Anterior cingulate cortex (tissue), 58 donors: ENCODE results near the gene CRACDL.

ENCODE experiments used
- DNase-seq, 58 donors: peaks; one replicate each; lab custom pipeline; 2025; lab: John Stamatoyannopoulos, UW

CRACDL gene

DNA sequence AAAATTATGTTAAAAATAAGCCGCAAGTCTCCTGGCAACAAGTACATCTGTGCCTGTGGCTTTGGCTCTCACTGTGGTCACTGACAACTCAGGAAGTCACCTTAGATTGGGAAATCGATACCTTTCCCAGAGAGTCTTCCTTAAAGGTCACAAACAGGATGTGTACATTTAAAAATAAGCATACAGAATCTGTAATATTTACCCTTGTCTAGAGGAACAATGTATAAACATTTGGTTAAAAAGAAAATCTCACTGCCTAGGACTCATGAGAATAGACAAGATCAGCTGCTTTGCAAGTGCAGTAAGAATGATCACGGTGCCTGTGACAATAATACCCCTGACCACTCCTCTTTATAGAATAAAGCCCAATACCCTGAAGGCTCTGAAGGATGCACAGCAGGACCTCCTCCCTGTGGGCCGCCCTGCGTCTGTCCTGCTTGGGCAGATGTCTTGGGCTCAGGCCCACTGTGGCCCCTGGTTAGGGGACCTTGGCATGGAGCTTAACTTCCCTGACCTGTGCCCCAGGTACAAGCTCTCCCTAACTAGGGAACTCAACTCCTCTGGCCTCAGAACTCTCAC lies 107.1 kb downstream of the CRACDL start:
- DNase-seq: no peak

GRCh38 chr2:98828369-98828744 lies 107.7 kb downstream of the CRACDL start:
- DNase-seq: no peak

GRCh38 chr2:98827625-98828368 lies 108.2 kb downstream of the CRACDL start:
- DNase-seq: no peak

DNA sequence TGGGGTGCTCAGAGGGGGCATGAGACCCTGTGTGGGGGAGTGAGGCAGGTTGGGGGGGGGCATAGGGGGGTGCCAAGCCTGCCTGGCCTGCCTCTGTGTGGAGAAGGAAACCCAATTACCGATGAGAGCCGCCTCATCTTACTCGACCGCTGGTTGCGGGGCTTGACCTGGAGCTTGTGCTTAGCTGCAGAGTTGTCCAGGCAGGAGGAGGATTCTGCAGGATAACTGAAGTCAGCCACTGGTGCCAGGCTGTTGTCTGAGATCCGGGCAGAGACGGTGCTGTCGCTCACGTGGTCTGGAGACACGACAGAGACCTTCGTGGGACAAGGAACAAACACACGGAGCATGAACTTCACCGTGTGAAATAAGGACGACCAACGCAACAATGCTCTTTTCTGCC lies 109.2 kb downstream of the CRACDL start:
- no peak for DNase-seq

DNA sequence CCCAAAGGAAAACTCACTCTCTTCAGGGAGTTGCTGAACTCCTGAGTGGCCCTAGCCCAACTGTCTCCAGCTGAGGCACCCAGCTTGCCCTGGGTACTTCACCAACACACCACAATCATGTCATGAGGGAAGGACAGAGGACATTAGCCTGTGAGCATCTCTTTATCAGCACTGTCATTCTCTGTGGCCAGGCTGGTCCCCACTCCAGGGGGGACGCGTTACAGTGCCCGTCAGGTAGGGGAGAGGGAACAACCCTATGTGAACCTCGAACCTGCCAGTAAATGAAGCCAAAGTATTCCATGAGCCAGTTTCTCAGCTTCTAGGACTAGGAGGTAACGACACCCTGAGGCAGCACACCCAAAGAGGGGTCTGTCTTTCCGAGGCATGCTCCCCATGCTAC lies 110.2 kb downstream of the CRACDL start:
- DNase-seq: no peak

- no peak for DNase-seq
Measured at GRCh38 chr2:98825404-98825803, 110.6 kb downstream of the CRACDL start.

GRCh38 chr2:98825020-98825350 lies 111.0 kb downstream of the CRACDL start:
- no peak for DNase-seq

DNA sequence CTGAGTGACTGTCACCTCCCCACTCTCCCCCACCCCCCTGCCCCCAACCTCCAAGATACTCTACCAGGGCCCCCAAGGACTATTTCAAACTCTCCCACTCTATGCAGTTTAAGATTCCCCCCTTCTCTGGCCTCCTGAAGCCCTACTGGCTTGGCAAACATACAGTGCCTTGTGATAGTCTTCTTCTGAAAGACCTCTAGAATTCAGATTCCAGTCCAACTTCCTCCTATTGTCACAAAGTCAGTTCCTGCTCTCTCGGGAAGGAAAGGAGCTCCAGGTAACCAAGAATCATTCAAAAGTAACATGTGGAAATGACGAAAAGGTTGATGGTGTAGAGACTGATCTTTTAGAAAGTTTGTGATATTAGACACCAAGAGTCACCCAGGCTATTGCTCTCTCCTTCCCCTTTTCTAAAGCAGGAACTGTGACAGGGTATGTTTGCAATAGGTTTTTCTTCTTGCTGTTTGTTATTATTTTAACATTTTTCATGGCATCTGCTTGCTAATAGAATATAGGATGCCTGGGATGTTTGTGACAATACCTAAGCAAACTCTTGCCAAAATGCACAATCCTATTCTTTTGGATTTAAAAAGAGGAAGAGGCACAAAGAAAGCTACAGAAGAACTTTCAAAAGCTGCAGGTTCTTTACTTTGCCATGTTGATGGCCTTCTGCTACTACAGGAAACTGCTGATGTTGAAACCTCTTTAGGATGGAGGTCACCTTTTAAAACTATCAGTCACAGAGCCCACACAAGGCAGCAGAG lies 111.6 kb downstream of the CRACDL start:
- DNase-seq: no peak

- DNase-seq: peak in 2 of 58 donors; percentile 14 to 22
Measured at GRCh38 chr2:98823196-98824170, 112.5 kb downstream of the CRACDL start.

GRCh38 chr2:98822301-98823164 lies 113.5 kb downstream of the CRACDL start:
- DNase-seq: peak in 9 of 58 donors; percentile 10 to 31 (median 24)

DNA sequence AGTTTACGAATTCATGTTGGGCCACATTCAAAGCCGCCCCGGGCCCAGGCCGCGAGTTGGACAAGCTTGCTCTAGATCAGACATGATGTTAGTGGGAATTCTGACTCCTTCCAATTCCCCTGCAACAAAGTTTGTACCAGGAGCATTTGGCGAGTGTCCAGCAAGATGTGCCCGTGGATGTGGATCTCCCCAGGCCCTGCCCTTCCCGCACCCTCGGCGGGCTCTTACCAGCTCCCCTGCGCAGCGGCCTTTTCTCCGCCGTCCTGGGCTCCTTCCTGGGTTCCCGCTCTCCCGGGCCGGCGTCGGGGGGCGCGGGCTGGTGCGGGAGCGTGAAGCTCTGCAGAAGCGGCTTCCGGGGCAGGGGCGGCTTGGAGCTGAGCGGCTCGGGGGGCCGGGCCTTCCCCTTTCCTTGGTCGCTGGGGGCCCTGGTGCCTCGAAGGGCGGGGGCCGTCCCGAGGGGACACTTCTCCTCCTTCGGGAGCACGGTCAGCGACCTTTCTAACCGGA lies 114.3 kb downstream of the CRACDL start:
- DNase-seq: no peak

GRCh38 chr2:98819231-98819766 lies 116.7 kb downstream of the CRACDL start:
- DNase-seq: peak in 2 of 58 donors; percentile 13 to 18

DNA sequence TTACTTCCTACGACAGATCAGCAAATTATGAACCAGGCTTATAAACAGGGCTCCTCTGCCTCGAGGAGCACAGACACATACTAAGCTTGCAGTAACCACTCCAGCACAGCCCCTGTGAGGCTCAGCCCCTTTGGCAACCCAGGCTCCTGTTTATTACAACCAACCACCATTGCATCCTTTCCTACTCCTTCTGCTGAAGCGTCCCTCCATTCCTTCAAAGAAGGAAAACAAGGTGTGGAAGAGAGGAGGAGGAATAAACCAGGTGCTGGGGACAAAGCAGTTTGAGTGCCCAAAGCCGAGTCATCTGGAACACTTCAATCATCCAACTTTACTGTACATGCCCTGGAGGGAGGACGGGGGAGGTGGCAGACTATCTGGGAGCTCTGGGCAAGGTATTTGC lies 117.9 kb downstream of the CRACDL start:
- no peak for DNase-seq

DNA sequence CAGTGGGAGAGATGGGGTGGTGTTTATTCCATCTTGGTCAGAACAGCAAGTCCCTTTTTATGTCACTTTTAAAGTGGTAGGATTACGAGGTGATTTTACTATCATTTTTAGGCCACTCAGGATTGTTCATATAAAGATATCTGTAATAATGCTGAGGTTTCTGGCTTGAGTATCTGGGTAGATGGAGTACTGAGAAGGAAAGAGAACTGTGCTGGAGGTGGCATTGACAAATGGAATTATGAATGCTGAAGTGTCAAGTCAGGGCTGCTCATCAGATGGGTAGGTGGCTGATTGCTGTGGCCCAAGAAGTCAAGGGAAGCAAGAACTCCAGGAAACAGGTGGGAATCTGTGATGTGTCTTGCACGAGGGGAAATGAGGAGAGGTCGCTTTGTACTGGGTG lies 119.7 kb downstream of the CRACDL start:
- no peak for DNase-seq

DNA sequence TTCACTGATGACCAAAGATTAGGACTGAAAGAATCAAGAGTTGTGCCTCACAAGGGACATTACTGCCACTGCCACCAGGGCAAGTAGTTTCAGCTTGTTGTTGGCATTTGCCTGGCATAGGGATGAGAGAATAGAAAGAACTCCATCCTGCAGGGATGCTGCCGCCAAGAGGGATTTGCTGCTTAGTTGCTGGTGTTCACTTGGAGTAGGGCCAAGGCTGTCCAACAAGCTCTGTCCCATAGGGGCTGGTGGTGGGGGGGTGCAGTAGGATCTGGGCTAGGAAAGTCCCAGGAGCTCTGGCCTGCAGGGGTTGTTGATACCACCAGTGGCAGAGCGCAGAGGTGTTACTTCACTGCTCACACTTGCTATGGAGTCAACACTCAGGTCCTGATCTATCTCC lies 120.2 kb downstream of the CRACDL start:
- no peak for DNase-seq

- no peak for DNase-seq
Measured at GRCh38 chr2:98811766-98812165, 124.3 kb downstream of the CRACDL start.

DNA sequence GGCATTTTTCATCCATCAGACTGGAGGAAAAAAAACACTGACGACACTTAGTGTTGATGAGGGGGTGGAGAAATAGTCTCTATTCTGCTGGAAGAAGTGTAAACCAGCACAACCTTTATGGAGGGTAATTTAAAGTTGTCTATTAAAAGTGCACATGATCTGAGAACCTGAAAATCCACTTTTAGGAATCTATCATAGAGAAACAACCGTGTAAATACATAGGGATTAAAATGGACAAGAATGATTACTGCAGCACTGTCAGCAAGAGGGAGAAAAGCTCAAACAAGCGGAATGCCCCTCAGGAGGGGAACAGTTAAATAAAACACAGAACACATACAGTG lies 125.5 kb downstream of the CRACDL start:
- DNase-seq: no peak

- no peak for DNase-seq
Measured at GRCh38 chr2:98809878-98810587, 126.0 kb downstream of the CRACDL start.

DNA sequence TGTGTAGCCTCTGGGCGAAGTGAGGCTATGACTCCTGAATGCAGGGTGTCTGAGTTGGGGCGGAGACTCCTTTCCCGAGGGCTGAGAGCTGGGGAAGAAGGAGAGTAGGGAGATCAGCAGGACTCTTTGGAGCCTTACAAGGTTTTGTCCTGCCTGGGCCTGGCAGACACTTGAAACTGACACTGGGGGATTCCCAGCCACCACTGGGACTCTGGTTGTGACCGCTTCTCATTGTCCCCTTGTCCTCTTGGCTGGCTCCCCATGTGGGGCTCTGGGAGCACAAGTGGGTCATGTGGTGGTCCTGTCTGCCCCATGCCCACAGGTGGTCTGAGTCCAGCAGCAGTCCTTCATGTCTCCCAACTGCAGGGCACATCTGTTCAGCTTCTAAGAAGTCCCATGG lies 126.9 kb downstream of the CRACDL start:
- no peak for DNase-seq
